SK-N-SH (cell line): ENCODE data around the gene SPATA31D3. TPM values are rescaled to one million over a fixed set of nuclear protein-coding genes. Genes with fewer than 3 reads are reported as not detected.

ENCODE experiments used
- CTCF ChIA-PET: fragments of 300-600, 350-600 bp; formaldehyde crosslinking; extraction: SDS; loops from one replicate; lab custom pipeline; 2021; lab: Yijun Ruan, JAX
- POLR2A ChIA-PET: fragments of 350-600 bp; sonication (Branson Sonifier 250); formaldehyde crosslinking; extraction: SDS; loops from one replicate; lab custom pipeline; 2020; ENCODE audit warnings: antibody characterized with exemption, inconsistent platforms; lab: Yijun Ruan, JAX
- DNase-seq: peaks from one replicate; pipeline ENCODE4 v3.0.0; 2012
- H2AFZ ChIP-seq: fragments of 200-600 bp; sonication (generic); 2 replicates; pipeline ENCODE4 v1.8.1; 2016; ENCODE audit warnings: antibody characterized with exemption, mild to moderate bottlenecking, low read depth
- H3F3A ChIP-seq: fragments of 200-600 bp; sonication (generic); replicated peaks from 2 replicates; pipeline ENCODE3; 2016; ENCODE audit warnings: antibody characterized with exemption, mild to moderate bottlenecking; ENCODE audit not compliant: insufficient read depth
- H3K27ac ChIP-seq, 2 experiments: fragments of 200-500 bp in 1 of 2; fragments of 200-600 bp in 1 of 2; sonication (Bioruptor generic) in 1 of 2; sonication (generic), shearing (Covaris generic) in 1 of 2; 2 replicates each; pipeline versions ENCODE4 v1.5.1 to v1.6.1; 2014 to 2016; ENCODE audit warnings: low read depth in 2 of 2, inconsistent platforms in 1 of 2, low read length in 1 of 2, mild to moderate bottlenecking in 1 of 2, mixed read lengths in 1 of 2
- H3K27me3 ChIP-seq: fragments of 200-600 bp; sonication (generic), shearing (Covaris generic); 2 replicates; pipeline ENCODE4 v1.6.1; 2016; ENCODE audit warnings: mixed run types; ENCODE audit not compliant: insufficient read depth
- H3K36me3 ChIP-seq, 2 experiments: fragments of 200-500 bp in 1 of 2; fragments of 200-600 bp in 1 of 2; sonication (Bioruptor generic) in 1 of 2; sonication (generic) in 1 of 2; replicated peaks in 1 of 2; 2 replicates each; pipeline versions ENCODE3 to v1.5.1; 2014 to 2016; ENCODE audit warnings: low read length in 1 of 2, mild to moderate bottlenecking in 1 of 2; ENCODE audit not compliant: insufficient read depth in 2 of 2, control insufficient read depth in 1 of 2
- H3K4me1 ChIP-seq, 2 experiments: fragments of 200-500 bp in 1 of 2; fragments of 200-600 bp in 1 of 2; sonication (Bioruptor generic) in 1 of 2; sonication (generic), shearing (Covaris generic) in 1 of 2; 2 replicates each; pipeline versions ENCODE4 v1.5.1 to v1.6.1; 2014 to 2016; ENCODE audit warnings: low read depth in 1 of 2, low read length in 1 of 2, mixed run types in 1 of 2; ENCODE audit not compliant: insufficient read depth in 2 of 2, control insufficient read depth in 1 of 2
- H3K4me2 ChIP-seq: fragments of 200-600 bp; sonication (generic), shearing (Covaris generic); 2 replicates; pipeline ENCODE4 v1.6.1; 2017; ENCODE audit warnings: mixed run types
- H3K4me3 ChIP-seq, 2 experiments: fragments of 200-500 bp in 1 of 2; fragments of 200-600 bp in 1 of 2; sonication (Bioruptor generic) in 1 of 2; sonication (generic), shearing (Covaris generic) in 1 of 2; 2 replicates each; pipeline versions ENCODE4 v1.5.1 to v1.8.1; 2014 to 2016; ENCODE audit warnings: low read depth in 2 of 2, inconsistent platforms in 1 of 2, low read length in 1 of 2, mild to moderate bottlenecking in 1 of 2, mixed read lengths in 1 of 2, moderate library complexity in 1 of 2
- H3K79me2 ChIP-seq: fragments of 200-600 bp; sonication (generic); 2 replicates; pipeline ENCODE4 v1.8.1; 2017; ENCODE audit warnings: mild to moderate bottlenecking; ENCODE audit not compliant: insufficient read depth
- H3K9ac ChIP-seq: fragments of 200-600 bp; sonication (generic); 2 replicates; pipeline ENCODE4 v1.6.1; 2017; ENCODE audit warnings: mixed run types
- H3K9me2 ChIP-seq: fragments of 200-600 bp; sonication (generic); 2 replicates; pipeline ENCODE4 v1.6.1; 2017; ENCODE audit warnings: mixed run types
- H3K9me3 ChIP-seq: fragments of 200-600 bp; sonication (generic); 2 replicates; pipeline ENCODE4 v1.6.1; 2017; ENCODE audit warnings: mixed run types, mild to moderate bottlenecking, moderate library complexity
- H4K20me1 ChIP-seq: fragments of 200-600 bp; sonication (generic); 2 replicates; pipeline ENCODE4 v1.6.1; 2017; ENCODE audit warnings: mild to moderate bottlenecking, mixed run types; ENCODE audit not compliant: insufficient read depth
- ELF1 ChIP-seq: IDR thresholded peaks from 2 replicates; pipeline ENCODE4 v1.4.0; 2012
- EP300 ChIP-seq, 2 experiments: IDR thresholded peaks; 2 replicates each; pipeline versions ENCODE4 v1.4.0 to v1.6.1; 2012; ENCODE audit warnings: borderline replicate concordance in 1 of 2, low read depth in 1 of 2, low read length in 1 of 2
- EZH2phosphoT487 ChIP-seq: fragments of 200-600 bp; sonication (generic); IDR thresholded peaks from 2 replicates; pipeline ENCODE4 v1.6.1; 2017; ENCODE audit warnings: low read depth, mixed run types, mild to moderate bottlenecking, antibody characterized with exemption, moderate library complexity, borderline replicate concordance
- FOXJ3 ChIP-seq: sonication (generic); formaldehyde crosslinking; IDR thresholded peaks from 2 replicates; pipeline ENCODE4 v1.5.1; 2020; ENCODE audit warnings: mild to moderate bottlenecking, missing genetic modification reagents
- GATA2 ChIP-seq: sonication (generic); formaldehyde crosslinking; IDR thresholded peaks from 2 replicates; pipeline ENCODE4 v1.5.0; 2020; ENCODE audit warnings: mild to moderate bottlenecking, missing genetic modification reagents
- MAX ChIP-seq: IDR thresholded peaks from 2 replicates; pipeline ENCODE4 v1.4.0; 2012; ENCODE audit warnings: low read depth
- MXI1 ChIP-seq: IDR thresholded peaks from 2 replicates; pipeline ENCODE4 v1.6.1; 2012; ENCODE audit warnings: mild to moderate bottlenecking, low read depth, low read length, improper control_type of control experiment
- NFIC ChIP-seq: IDR thresholded peaks from 2 replicates; pipeline ENCODE4 v1.4.0; 2012; ENCODE audit warnings: borderline replicate concordance
- NRF1 ChIP-seq: IDR thresholded peaks from 2 replicates; pipeline ENCODE4 v1.6.1; 2012; ENCODE audit warnings: low read depth, mild to moderate bottlenecking, low read length
- POLR2AphosphoS5 ChIP-seq: IDR thresholded peaks from 2 replicates; pipeline ENCODE4 v1.6.1; 2012; ENCODE audit warnings: low read depth, low read length
- RCOR1 ChIP-seq: fragments of 150-350 bp; IDR thresholded peaks from 2 replicates; pipeline ENCODE4 v1.6.1; 2017; ENCODE audit warnings: antibody characterized with exemption, low read length
- REST ChIP-seq: IDR thresholded peaks from 2 replicates; pipeline ENCODE4 v1.6.1; 2012; ENCODE audit warnings: mild to moderate bottlenecking, low read depth, low read length, moderate library complexity
- RXRA ChIP-seq: IDR thresholded peaks from 2 replicates; pipeline ENCODE4 v1.4.0; 2012; ENCODE audit warnings: low read depth, mild to moderate bottlenecking, borderline replicate concordance
- SIN3A ChIP-seq: IDR thresholded peaks from 2 replicates; pipeline ENCODE4 v1.6.1; 2012; ENCODE audit warnings: low read depth, mild to moderate bottlenecking, low read length, moderate library complexity, borderline replicate concordance
- SMC3 ChIP-seq: IDR thresholded peaks from 2 replicates; pipeline ENCODE4 v1.6.1; 2012; ENCODE audit warnings: low read depth, low read length, improper control_type of control experiment
- TCF12 ChIP-seq: IDR thresholded peaks from 2 replicates; pipeline ENCODE4 v1.4.0; 2012
- TEAD4 ChIP-seq: IDR thresholded peaks from 2 replicates; pipeline ENCODE4 v1.4.0; 2012; ENCODE audit warnings: mild to moderate bottlenecking, borderline replicate concordance; ENCODE audit not compliant: insufficient read depth
- USF1 ChIP-seq: IDR thresholded peaks from 2 replicates; pipeline ENCODE4 v1.4.0; 2012; ENCODE audit warnings: low read depth, borderline replicate concordance
- USF2 ChIP-seq: fragments of 150-350 bp; IDR thresholded peaks from 2 replicates; pipeline ENCODE4 v1.6.1; 2017; ENCODE audit warnings: antibody characterized with exemption, low read length, low read depth, borderline replicate concordance
- YY1 ChIP-seq: IDR thresholded peaks from 2 replicates; pipeline ENCODE4 v1.4.0; 2012; ENCODE audit warnings: low read depth, mild to moderate bottlenecking
- WGBS: methylation state at CpG from one replicate; pipeline ENCODE4 v1.1.6; 2017; ENCODE audit warnings: low lambda C conversion rate; 5-methylcytosine and 5-hydroxymethylcytosine counted together
- polyA plus RNA-seq, 3 experiments: library from polyadenylated mRNA; depleted of rRNA; stranded (reverse); fragments of >200 nt; gene quantifications; 2 replicates each; pipeline ENCODE4 v1.2.3, GENCODE V29; 2012

SPATA31D3 gene
- polyA plus RNA-seq, 1 of the 3 experiments (the other 2 are of a cell fraction), result not detected

- TF ChIP-seq REST (no peak), USF2 (no peak), EZH2phosphoT487 (no peak), RCOR1 (no peak), GATA2 (no peak), USF1 (no peak), NFIC (no peak), SIN3A (no peak), MXI1 (no peak), NRF1 (no peak), SMC3 (no peak), TEAD4 (no peak), TCF12 (no peak), RXRA (no peak), MAX (no peak), YY1 (no peak), ELF1 (no peak), FOXJ3 (CRISPR knock-in tag) (no peak), POLR2AphosphoS5 (no peak), EP300 (IDR thresholded peaks at IDR 0.05; ENCODE audit: borderline replicate concordance in 1 of 2, low read depth in 1 of 2, low read length in 1 of 2) (no peak)
- Histone ChIP-seq H3K36me3 (no peaks in the 10 kb centered on the region), H3K9me2 (no peaks in the 10 kb centered on the region), H3K27ac (no peak overlapping the region), H3K4me2 (no peak overlapping the region), H3K4me3 (no peak overlapping the region), H4K20me1 (no peaks in the 10 kb centered on the region), H3K79me2 (no peaks in the 10 kb centered on the region), H3F3A (no peaks in the 10 kb centered on the region), H3K9ac (no peak overlapping the region), H3K4me1 (no peaks in the 10 kb centered on the region), H3K9me3 (no peaks in the 10 kb centered on the region), H2AFZ (no peak overlapping the region), H3K27me3 (no peaks in the 10 kb centered on the region)
- no peak for DNase-seq
- CTCF ChIA-PET, result no interaction called here
- 88% methylated on average over 4 of the region's 4 CpGs for WGBS
- POLR2A ChIA-PET, result no interaction called here
Measured at GRCh38 chr9:81981883-81982282, 38.6 kb downstream of the SPATA31D3 start.
